ENCODE data around the gene PNLIPRP1.

The PNLIPRP1 gene

GRCh38 chr10:116627386-116627933, 36.7 kb downstream of the PNLIPRP1 start:
- TF ChIP-seq USF1 (IDR thresholded peaks at IDR 0.05) (no peak), TCF12 (IDR thresholded peaks at IDR 0.05; ENCODE audit: low read depth) (no peak), RAD21 (IDR thresholded peaks at IDR 0.05; ENCODE audit: low read depth) (peak; percentile 67), CEBPB (IDR thresholded peaks at IDR 0.05) (no peak), MAX (IDR thresholded peaks at IDR 0.05) (no peak), TAF1 (IDR thresholded peaks at IDR 0.05; ENCODE audit: low read depth) (no peak), EGR1 (IDR thresholded peaks at IDR 0.05) (no peak)

- no peak for TF ChIP-seq EP300 (IDR thresholded peaks at IDR 0.05; ENCODE audit: borderline replicate concordance)
- TF ChIP-seq RAD21 (IDR thresholded peaks at IDR 0.05; ENCODE audit: low read depth) = no peak
- TF ChIP-seq MAX (IDR thresholded peaks at IDR 0.05) = no peak
- TF ChIP-seq CREB1 (IDR thresholded peaks at IDR 0.05; ENCODE audit: low read depth) = no peak
These were observed 38.6 kb downstream of the PNLIPRP1 start for GRCh38 chr10:116629340-116629739.

- no peak for TF ChIP-seq NFIC (IDR thresholded peaks at IDR 0.05)
- TF ChIP-seq CREB1 (IDR thresholded peaks at IDR 0.05; ENCODE audit: low read depth) = no peak
- TF ChIP-seq TEAD4 (IDR thresholded peaks at IDR 0.05) = no peak
- no peak for TF ChIP-seq REST (IDR thresholded peaks at IDR 0.05; ENCODE audit: low read depth)
- TF ChIP-seq RAD21 (IDR thresholded peaks at IDR 0.05; ENCODE audit: low read depth) = no peak
- TF ChIP-seq CEBPB (IDR thresholded peaks at IDR 0.05) = no peak
- no peak for TF ChIP-seq MAX (IDR thresholded peaks at IDR 0.05)
- no peak for TF ChIP-seq YY1 (IDR thresholded peaks at IDR 0.05; ENCODE audit: low read depth)
- no peak for TF ChIP-seq EGR1 (IDR thresholded peaks at IDR 0.05)
- TF ChIP-seq USF1 (IDR thresholded peaks at IDR 0.05) = no peak
- no peak for TF ChIP-seq ZBTB7A (IDR thresholded peaks at IDR 0.05; ENCODE audit: low read depth)
- TF ChIP-seq TAF1 (IDR thresholded peaks at IDR 0.05; ENCODE audit: low read depth) = no peak
- TF ChIP-seq FOXM1 (IDR thresholded peaks at IDR 0.05; ENCODE audit: borderline replicate concordance, low read depth) = no peak
- no peak for TF ChIP-seq TCF12 (IDR thresholded peaks at IDR 0.05; ENCODE audit: low read depth)
- TF ChIP-seq EP300 (IDR thresholded peaks at IDR 0.05; ENCODE audit: borderline replicate concordance) = no peak
These were observed 39.3 kb downstream of the PNLIPRP1 start for GRCh38 chr10:116630020-116630419.

- TF ChIP-seq ZBTB7A (IDR thresholded peaks at IDR 0.05; ENCODE audit: low read depth) = no peak
- TF ChIP-seq EGR1 (IDR thresholded peaks at IDR 0.05) = no peak
- no peak for TF ChIP-seq MAX (IDR thresholded peaks at IDR 0.05)
These were observed 41.1 kb downstream of the PNLIPRP1 start for GRCh38 chr10:116631871-116632295.

GRCh38 chr10:116632596-116633215, 41.9 kb downstream of the PNLIPRP1 start:
- TF ChIP-seq MAX (IDR thresholded peaks at IDR 0.05) = no peak
- TF ChIP-seq EGR1 (IDR thresholded peaks at IDR 0.05) = no peak
- no peak for TF ChIP-seq NFIC (IDR thresholded peaks at IDR 0.05)
- no peak for TF ChIP-seq CREB1 (IDR thresholded peaks at IDR 0.05; ENCODE audit: low read depth)
- no peak for TF ChIP-seq EP300 (IDR thresholded peaks at IDR 0.05; ENCODE audit: borderline replicate concordance)
- no peak for TF ChIP-seq ZBTB7A (IDR thresholded peaks at IDR 0.05; ENCODE audit: low read depth)
- no peak for TF ChIP-seq TAF1 (IDR thresholded peaks at IDR 0.05; ENCODE audit: low read depth)
- no peak for TF ChIP-seq TEAD4 (IDR thresholded peaks at IDR 0.05)
- no peak for TF ChIP-seq YY1 (IDR thresholded peaks at IDR 0.05; ENCODE audit: low read depth)
- TF ChIP-seq REST (IDR thresholded peaks at IDR 0.05; ENCODE audit: low read depth) = no peak
- no peak for TF ChIP-seq CEBPB (IDR thresholded peaks at IDR 0.05)

- TF ChIP-seq FOXM1 (IDR thresholded peaks at IDR 0.05; ENCODE audit: borderline replicate concordance, low read depth) (no peak), TEAD4 (IDR thresholded peaks at IDR 0.05) (no peak), TAF1 (IDR thresholded peaks at IDR 0.05; ENCODE audit: low read depth) (no peak), NFIC (IDR thresholded peaks at IDR 0.05) (no peak), YY1 (IDR thresholded peaks at IDR 0.05; ENCODE audit: low read depth) (no peak), RAD21 (IDR thresholded peaks at IDR 0.05; ENCODE audit: low read depth) (no peak), TCF12 (IDR thresholded peaks at IDR 0.05; ENCODE audit: low read depth) (no peak)
These were observed 42.4 kb downstream of the PNLIPRP1 start for GRCh38 chr10:116633216-116633600.

All from Ishikawa (cell line).